CD8-positive, alpha-beta memory T cell (primary cell): Measurements from ENCODE around the gene TUBB2B. TPM values are rescaled to one million over a fixed set of nuclear protein-coding genes. Genes with fewer than 3 reads are reported as not detected.

Source experiments
- CTCF ChIA-PET: fragments of 350-600 bp; sonication (Branson Sonifier 250); formaldehyde crosslinking; loops from one replicate; lab custom pipeline; 2021; ENCODE audit warnings: antibody characterized with exemption; lab: Charles Lee
- POLR2A ChIA-PET: fragments of 350-600 bp; sonication (Branson Sonifier 250); formaldehyde crosslinking; loops from one replicate; lab custom pipeline; 2021; ENCODE audit warnings: antibody characterized with exemption; lab: Charles Lee
- DNase-seq, 5 donors: peaks; one replicate each; pipeline versions ENCODE4 v3.0.0 to v3.0.0-alpha.2; 2020 to 2022; ENCODE audit warnings: mixed read lengths in 1 of 5
- H3K27ac ChIP-seq: one replicate; pipeline ENCODE4 v1.7.0; 2013; ENCODE audit warnings: low read depth, mild to moderate bottlenecking, low read length, moderate library complexity
- H3K27me3 ChIP-seq: 2 replicates; pipeline ENCODE4 v1.7.0; 2013; ENCODE audit warnings: low read length, mild to moderate bottlenecking; ENCODE audit not compliant: insufficient read depth, poor library complexity, severe bottlenecking
- H3K36me3 ChIP-seq: 2 replicates; pipeline ENCODE4 v1.7.0; 2013; ENCODE audit warnings: mild to moderate bottlenecking, low read length, moderate library complexity; ENCODE audit not compliant: insufficient read depth
- H3K4me1 ChIP-seq: 2 replicates; pipeline ENCODE4 v1.7.0; 2013; ENCODE audit warnings: mild to moderate bottlenecking, low read length, moderate library complexity; ENCODE audit not compliant: insufficient read depth
- H3K4me3 ChIP-seq: 2 replicates; pipeline ENCODE4 v1.7.0; 2013; ENCODE audit warnings: mild to moderate bottlenecking, low read length
- H3K9me3 ChIP-seq: 2 replicates; pipeline ENCODE4 v1.7.0; 2013; ENCODE audit warnings: mild to moderate bottlenecking, low read length
- H3K27ac Mint-ChIP-seq, 8 donors: one replicate each; pipeline ENCODE4 v1.8.0; 2020 to 2021; ENCODE audit warnings: mixed read lengths in 8 of 8, mild to moderate bottlenecking in 6 of 8, inconsistent platforms in 3 of 8, moderate library complexity in 3 of 8
- H3K27me3 Mint-ChIP-seq, 2 donors: one replicate each; pipeline ENCODE4 v1.8.0; 2020 to 2021; ENCODE audit warnings: mixed read lengths in 2 of 2, mild to moderate bottlenecking in 1 of 2, moderate library complexity in 1 of 2
- H3K36me3 Mint-ChIP-seq, 3 donors: one replicate each; pipeline ENCODE4 v1.8.0; 2020 to 2021; ENCODE audit warnings: mixed read lengths in 3 of 3, inconsistent platforms in 1 of 3, mild to moderate bottlenecking in 1 of 3
- H3K4me1 Mint-ChIP-seq, 3 donors: one replicate each; pipeline ENCODE4 v1.8.0; 2020 to 2021; ENCODE audit warnings: mixed read lengths in 3 of 3, inconsistent platforms in 1 of 3, mild to moderate bottlenecking in 1 of 3
- H3K4me3 Mint-ChIP-seq, 7 donors: one replicate each; pipeline ENCODE4 v1.8.0; 2020 to 2021; ENCODE audit warnings: mixed read lengths in 7 of 7, mild to moderate bottlenecking in 6 of 7, moderate library complexity in 4 of 7, inconsistent platforms in 2 of 7
- H3K9me3 Mint-ChIP-seq, 5 donors: one replicate each; pipeline ENCODE4 v1.8.0; 2020 to 2022; ENCODE audit warnings: mixed read lengths in 5 of 5, mild to moderate bottlenecking in 3 of 5, moderate library complexity in 2 of 5, inconsistent platforms in 1 of 5
- polyA plus RNA-seq: library from polyadenylated mRNA; unstranded; fragments of 300-500 nt; fragmentation: Illumina TruSeq; gene quantifications from one replicate; pipeline ENCODE4 v1.2.3, GENCODE V29; 2021
- total RNA-seq, 2 experiments: library from RNA; stranded (reverse); gene quantifications; one replicate each; pipeline ENCODE4 v1.2.3, GENCODE V29; 2021

The TUBB2B gene
- total RNA-seq (under 1 TPM in 1 of 2 experiments, not detected in 1; 0.13 TPM), polyA plus RNA-seq (0.59 TPM)

DNA sequence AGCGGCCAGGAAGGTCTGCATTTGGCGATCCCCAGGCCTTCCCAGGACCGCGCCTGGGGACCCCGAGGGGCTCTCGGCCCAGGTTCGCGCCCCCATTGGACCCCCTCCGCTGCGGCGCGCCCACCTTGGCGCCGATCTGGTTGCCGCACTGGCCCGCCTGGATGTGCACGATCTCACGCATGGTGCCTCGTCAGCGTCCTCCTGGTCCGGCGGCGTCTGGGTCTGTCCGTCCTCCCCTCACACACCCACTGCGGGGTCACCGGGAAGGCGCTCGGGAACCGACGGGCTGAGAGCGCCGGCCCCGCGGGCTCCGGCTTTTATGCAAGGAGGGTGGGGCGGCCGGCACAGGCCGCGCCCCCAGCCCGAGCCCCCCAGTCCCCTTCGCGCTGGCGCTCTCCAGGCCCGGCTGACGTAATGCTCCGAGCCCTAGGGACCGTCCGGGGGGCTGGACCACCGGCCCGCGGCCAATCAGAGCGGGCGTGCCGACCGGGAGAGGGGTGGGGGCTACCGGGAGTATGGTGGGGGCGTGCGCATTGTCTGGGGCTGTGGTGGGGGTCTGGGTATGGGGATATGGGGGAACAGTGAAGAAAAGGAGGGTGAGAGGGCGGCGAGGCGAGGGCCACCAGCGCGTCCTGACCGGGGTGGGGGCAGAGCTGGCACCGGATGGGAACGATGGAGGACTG lies at the start of gene TUBB2B:
TSS of gene TUBB2B (minus strand) at position 291 of the 683 bp plus-strand sequence. CDS start at position 181, 110 bp downstream.
- H3K4me1 ChIP-seq, result peaks cover 58% of the 10 kb centered on the region
- no peak within 1 kb of the TSS for H3K27ac ChIP-seq
- Mint-ChIP-seq H3K4me3 (peak within 1 kb of the TSS; percentile 30 to 96 (median 76)), H3K36me3 (no peaks in the 10 kb centered on the region), H3K9me3 (peaks cover 0 to 3% (median 0%) of the 10 kb centered on the region in 5 donors), H3K27me3 (peaks cover 66 to 67% of the 10 kb centered on the region in 2 donors), H3K4me1 (peaks cover 37 to 53% (median 52%) of the 10 kb centered on the region in 3 donors), H3K27ac (no peak within 1 kb of the TSS)
- CTCF ChIA-PET, result interaction anchor here (1.1 kb wide), 1 partner anchor 65 kb away, joined by 5 read pairs; no protein-coding TSS in a partner anchor
- no peaks in the 10 kb centered on the region for H3K36me3 ChIP-seq
- POLR2A ChIA-PET, result no interaction called here
- H3K27me3 ChIP-seq, result peaks cover 61% of the 10 kb centered on the region
- no peak for DNase-seq
- H3K4me3 ChIP-seq, result peak within 1 kb of the TSS; percentile 37
- H3K9me3 ChIP-seq, result no peaks in the 10 kb centered on the region

DNA sequence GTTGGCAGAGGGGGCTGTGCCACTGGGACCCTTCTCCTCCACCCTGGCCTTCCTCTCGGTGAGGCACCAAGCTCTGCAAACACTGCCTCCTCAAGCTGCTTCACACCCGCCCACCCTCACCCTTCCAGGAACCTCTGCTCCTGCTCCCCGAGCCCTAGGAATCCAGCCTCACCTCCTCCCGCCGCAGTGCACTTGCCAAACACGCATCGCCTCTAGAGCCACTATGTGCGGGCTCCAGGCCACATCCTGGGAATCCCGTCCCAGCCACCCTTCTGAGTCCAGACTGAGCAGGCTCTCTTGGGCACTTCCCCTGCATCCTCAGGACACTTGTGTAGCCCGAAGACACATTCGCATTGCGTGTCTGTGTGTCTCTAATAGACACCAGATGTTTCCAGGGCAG lies 49.8 kb upstream of the TUBB2B start:
- H3K36me3 ChIP-seq, result no peaks in the 10 kb centered on the region
- H3K4me3 Mint-ChIP-seq, result no peak overlapping the region
- H3K27me3 Mint-ChIP-seq, result no peaks in the 10 kb centered on the region

DNA sequence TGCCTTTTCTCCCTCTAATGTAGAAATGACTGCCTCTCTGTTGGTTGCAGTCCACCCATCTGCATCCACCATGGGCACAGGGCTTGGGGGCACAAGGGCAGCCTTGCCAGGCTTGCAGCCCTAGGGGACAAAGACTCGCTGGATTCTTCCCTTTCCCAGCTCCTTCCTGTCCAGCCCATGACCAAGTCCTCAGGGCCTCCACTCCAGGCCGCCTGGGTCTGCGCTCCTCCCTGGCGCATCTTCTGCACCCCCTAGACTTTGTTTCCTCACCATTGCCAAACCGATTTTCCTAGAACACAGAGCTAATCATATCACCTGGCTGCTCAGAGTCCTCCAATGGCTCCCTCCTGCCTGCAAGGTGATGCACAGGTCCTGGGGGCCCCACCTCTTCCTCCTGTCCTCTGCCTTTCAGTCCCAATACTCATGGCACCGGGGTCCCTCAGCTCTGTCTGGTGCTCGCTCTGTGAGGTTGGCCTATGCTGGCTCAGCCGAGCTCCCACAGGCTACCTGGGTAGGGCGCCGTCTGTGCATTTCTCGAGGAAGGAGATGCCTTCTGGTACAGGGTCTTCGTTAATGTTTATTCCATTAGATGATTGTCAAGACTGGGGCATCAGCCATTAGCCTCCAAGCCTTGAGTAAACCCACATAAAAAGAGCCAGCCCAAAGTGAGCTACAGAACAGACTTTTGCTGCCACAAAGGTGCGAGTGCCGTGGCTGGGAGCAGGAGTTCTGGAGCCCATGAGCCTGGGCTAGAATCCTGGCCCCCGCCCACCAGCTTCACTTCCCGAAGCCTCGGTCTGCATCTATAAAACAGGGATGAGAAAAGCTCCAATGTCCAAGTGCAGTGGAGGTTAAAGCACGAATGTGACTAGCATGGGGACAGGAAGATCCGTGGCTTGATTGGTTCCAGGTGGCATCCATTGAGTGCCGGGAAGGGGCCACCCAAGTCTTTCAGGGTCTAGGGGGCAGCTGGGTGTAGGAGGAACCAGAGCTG lies 49.0 kb upstream of the TUBB2B start:
- H3K4me3 Mint-ChIP-seq, result no peak overlapping the region
- POLR2A ChIA-PET, result no interaction called here

More for the DNA sequence above, 49.8 kb upstream of the TUBB2B start:
- no peak for DNase-seq
- Histone ChIP-seq H3K27me3 (no peaks in the 10 kb centered on the region), H3K27ac (no peak overlapping the region), H3K4me3 (no peak overlapping the region), H3K9me3 (no peaks in the 10 kb centered on the region), H3K4me1 (peaks cover 3% of the 10 kb centered on the region)
- POLR2A ChIA-PET, result no interaction called here
- peaks cover 7 to 14% (median 14%) of the 10 kb centered on the region in 3 donors for H3K4me1 Mint-ChIP-seq
- peak overlapping the region in 4 of 8 donors; percentile 14 to 52 (median 44) for H3K27ac Mint-ChIP-seq
- H3K9me3 Mint-ChIP-seq, result no peaks in the 10 kb centered on the region
- CTCF ChIA-PET, result interaction anchor here (1.6 to 2.2 kb wide), 2 partner anchors 26 to 455 kb away, joined by 4 to 13 read pairs; no protein-coding TSS in a partner anchor
- H3K36me3 Mint-ChIP-seq, result peaks cover 0 to 31% (median 0%) of the 10 kb centered on the region in 3 donors

GRCh38 chr6:3273707-3274521 lies 46.5 kb upstream of the TUBB2B start:
- CTCF ChIA-PET, result interaction anchor here (0.9 to 1.2 kb wide), 3 partner anchors 10 to 704 kb away, joined by 3 read pairs; no protein-coding TSS in a partner anchor
- peak overlapping the region in 5 of 8 donors; percentile 10 to 70 (median 58) for H3K27ac Mint-ChIP-seq

More for the DNA sequence above, 49.0 kb upstream of the TUBB2B start:
- H3K27ac Mint-ChIP-seq, result peak overlapping the region in 2 of 8 donors; percentile 19 to 81
- peaks cover 7 to 17% (median 14%) of the 10 kb centered on the region in 3 donors for H3K4me1 Mint-ChIP-seq
- Histone ChIP-seq H3K4me3 (no peak overlapping the region), H3K9me3 (no peaks in the 10 kb centered on the region), H3K27ac (no peak overlapping the region), H3K4me1 (peaks cover 3% of the 10 kb centered on the region), H3K36me3 (no peaks in the 10 kb centered on the region), H3K27me3 (no peaks in the 10 kb centered on the region)
- no peaks in the 10 kb centered on the region for H3K27me3 Mint-ChIP-seq
- CTCF ChIA-PET, result interaction anchor here (0.9 to 2.2 kb wide), 3 partner anchors 25 to 745 kb away, joined by 3 to 13 read pairs (median 4); a partner anchor contains a TSS
- no peaks in the 10 kb centered on the region for H3K9me3 Mint-ChIP-seq
- no peak for DNase-seq
- H3K36me3 Mint-ChIP-seq, result peaks cover 0 to 38% (median 4%) of the 10 kb centered on the region in 3 donors

DNA sequence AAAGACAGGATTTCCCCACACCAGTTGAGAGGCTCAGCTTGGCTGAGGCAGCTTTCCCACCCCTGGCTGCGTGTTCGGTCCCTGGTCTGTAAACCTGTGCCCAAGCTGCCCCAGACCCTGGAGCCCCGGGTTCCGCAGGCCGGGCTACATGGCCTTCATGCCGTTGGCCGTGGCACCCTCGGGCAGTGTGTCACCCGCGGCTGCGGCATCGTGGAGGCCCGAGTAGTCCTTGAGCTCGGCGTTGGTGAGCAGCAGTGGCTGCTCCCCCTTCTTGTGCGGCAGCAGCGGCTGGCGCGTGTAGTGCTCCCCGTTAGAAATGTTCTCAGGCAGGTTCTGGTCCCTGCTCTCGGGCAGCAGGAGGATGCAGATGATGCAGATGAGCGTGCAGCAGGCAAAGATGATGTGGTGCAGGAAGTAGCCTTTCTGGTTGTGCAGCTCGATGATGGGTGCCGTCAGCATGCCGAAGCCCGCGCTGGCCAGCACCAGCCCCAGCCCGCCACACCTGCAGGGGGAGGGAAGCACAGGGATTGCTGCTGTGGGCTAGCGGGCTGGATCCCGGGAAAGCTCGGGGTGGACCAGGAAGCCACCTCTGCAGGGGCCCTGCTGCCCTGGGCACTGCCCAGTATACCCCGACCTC lies 45.6 kb upstream of the TUBB2B start:
- Histone ChIP-seq H3K27me3 (no peaks in the 10 kb centered on the region), H3K36me3 (peaks cover 6% of the 10 kb centered on the region), H3K4me3 (no peak overlapping the region), H3K4me1 (no peaks in the 10 kb centered on the region), H3K27ac (no peak overlapping the region), H3K9me3 (no peaks in the 10 kb centered on the region)
- DNase-seq, result no peak
- peaks cover 0 to 63% (median 14%) of the 10 kb centered on the region in 3 donors for H3K36me3 Mint-ChIP-seq
- H3K4me1 Mint-ChIP-seq, result peaks cover 12 to 33% (median 28%) of the 10 kb centered on the region in 3 donors
- CTCF ChIA-PET, result interaction anchor here (0.9 to 2.0 kb wide), 6 partner anchors 11 to 705 kb away, joined by 3 to 6 read pairs (median 4); no protein-coding TSS in a partner anchor
- no peaks in the 10 kb centered on the region for H3K27me3 Mint-ChIP-seq
- no peak overlapping the region for H3K27ac Mint-ChIP-seq
- H3K9me3 Mint-ChIP-seq, result no peaks in the 10 kb centered on the region
- POLR2A ChIA-PET, result no interaction called here
- no peak overlapping the region for H3K4me3 Mint-ChIP-seq

More at GRCh38 chr6:3273707-3274521, 46.5 kb upstream of the TUBB2B start:
- peaks cover 0 to 57% (median 10%) of the 10 kb centered on the region in 3 donors for H3K36me3 Mint-ChIP-seq
- Histone ChIP-seq H3K27ac (no peak overlapping the region), H3K27me3 (no peaks in the 10 kb centered on the region), H3K36me3 (peaks cover 3% of the 10 kb centered on the region), H3K9me3 (no peaks in the 10 kb centered on the region), H3K4me3 (no peak overlapping the region), H3K4me1 (no peaks in the 10 kb centered on the region)
- DNase-seq, result no peak
- no peak overlapping the region for H3K4me3 Mint-ChIP-seq
- peaks cover 7 to 28% (median 21%) of the 10 kb centered on the region in 3 donors for H3K4me1 Mint-ChIP-seq
- POLR2A ChIA-PET, result interaction anchor here (0.5 kb wide), 1 partner anchor 154 kb away, joined by 4 read pairs; no protein-coding TSS in a partner anchor
- no peaks in the 10 kb centered on the region for H3K9me3 Mint-ChIP-seq
- H3K27me3 Mint-ChIP-seq, result no peaks in the 10 kb centered on the region

GRCh38 chr6:3271756-3272155 lies 44.3 kb upstream of the TUBB2B start:
- no peak overlapping the region for H3K4me3 ChIP-seq
- peaks cover 16 to 40% (median 35%) of the 10 kb centered on the region in 3 donors for H3K4me1 Mint-ChIP-seq
- H3K27me3 Mint-ChIP-seq, result no peaks in the 10 kb centered on the region
- H3K36me3 ChIP-seq, result peaks cover 8% of the 10 kb centered on the region
- H3K4me3 Mint-ChIP-seq, result no peak overlapping the region
- H3K36me3 Mint-ChIP-seq, result peaks cover 0 to 70% (median 18%) of the 10 kb centered on the region in 3 donors
- H3K27me3 ChIP-seq, result no peaks in the 10 kb centered on the region
- H3K4me1 ChIP-seq, result no peaks in the 10 kb centered on the region
- no peak overlapping the region for H3K27ac ChIP-seq
- no peaks in the 10 kb centered on the region for H3K9me3 Mint-ChIP-seq
- no peaks in the 10 kb centered on the region for H3K9me3 ChIP-seq
- POLR2A ChIA-PET, result no interaction called here
- no peak for DNase-seq
- peak overlapping the region in 3 of 8 donors; percentile 17 to 65 (median 31) for H3K27ac Mint-ChIP-seq
- CTCF ChIA-PET, result interaction anchor here (0.9 to 2.0 kb wide), 5 partner anchors 8 to 460 kb away, joined by 3 to 6 read pairs (median 4); no protein-coding TSS in a partner anchor
